HG03439 (cell line): ENCODE data around the gene PHLDA2.

Source experiments
- ATAC-seq: cut with Tn5 transposase; IDR thresholded peaks from one replicate; pipeline ENCODE4 v1.9.1; 2021; ENCODE audit warnings: mild to moderate bottlenecking, moderate library complexity; ENCODE audit not compliant: unreplicated experiment

PHLDA2 gene, protein sequence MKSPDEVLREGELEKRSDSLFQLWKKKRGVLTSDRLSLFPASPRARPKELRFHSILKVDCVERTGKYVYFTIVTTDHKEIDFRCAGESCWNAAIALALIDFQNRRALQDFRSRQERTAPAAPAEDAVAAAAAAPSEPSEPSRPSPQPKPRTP

DNA sequence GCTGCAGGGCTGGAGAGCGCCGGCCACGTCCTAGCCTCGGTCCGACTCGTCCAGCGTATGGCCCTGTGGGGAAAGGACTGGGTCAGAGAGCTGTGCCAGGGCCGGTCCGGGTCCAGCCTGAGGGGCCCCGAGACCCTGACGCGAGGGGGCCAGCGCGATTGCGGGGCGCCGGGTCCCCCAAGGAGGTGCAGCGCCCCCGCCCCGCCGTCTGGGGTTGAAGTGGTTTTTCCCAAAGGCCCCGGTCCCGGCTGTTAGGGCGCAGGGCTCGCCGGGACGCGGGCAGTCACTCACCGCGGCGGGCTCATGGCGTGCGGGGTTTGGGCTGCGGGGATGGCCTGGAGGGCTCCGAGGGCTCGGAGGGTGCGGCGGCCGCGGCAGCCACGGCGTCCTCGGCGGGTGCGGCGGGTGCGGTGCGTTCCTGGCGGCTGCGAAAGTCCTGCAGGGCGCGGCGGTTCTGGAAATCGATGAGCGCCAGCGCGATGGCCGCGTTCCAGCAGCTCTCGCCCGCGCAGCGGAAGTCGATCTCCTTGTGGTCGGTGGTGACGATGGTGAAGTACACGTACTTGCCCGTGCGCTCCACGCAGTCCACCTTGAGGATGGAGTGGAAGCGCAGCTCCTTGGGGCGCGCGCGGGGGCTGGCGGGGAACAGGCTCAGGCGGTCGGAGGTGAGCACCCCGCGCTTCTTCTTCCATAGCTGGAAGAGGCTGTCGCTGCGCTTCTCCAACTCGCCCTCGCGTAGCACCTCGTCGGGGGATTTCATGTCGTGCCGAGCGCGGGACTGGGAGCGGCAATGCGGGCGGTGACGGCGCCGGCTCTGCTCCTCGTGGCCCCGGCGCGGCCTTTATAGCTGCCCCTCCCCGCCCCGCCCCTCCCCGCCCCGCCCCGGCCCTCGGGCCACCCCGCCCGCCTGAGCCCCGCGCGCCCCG is at the start of gene PHLDA2:
PHLDA2 (minus strand) TSS at position 816 of the 926 bp plus-strand sequence; CDS start at position 760, 56 bp downstream.
- ATAC-seq = no peak

DNA sequence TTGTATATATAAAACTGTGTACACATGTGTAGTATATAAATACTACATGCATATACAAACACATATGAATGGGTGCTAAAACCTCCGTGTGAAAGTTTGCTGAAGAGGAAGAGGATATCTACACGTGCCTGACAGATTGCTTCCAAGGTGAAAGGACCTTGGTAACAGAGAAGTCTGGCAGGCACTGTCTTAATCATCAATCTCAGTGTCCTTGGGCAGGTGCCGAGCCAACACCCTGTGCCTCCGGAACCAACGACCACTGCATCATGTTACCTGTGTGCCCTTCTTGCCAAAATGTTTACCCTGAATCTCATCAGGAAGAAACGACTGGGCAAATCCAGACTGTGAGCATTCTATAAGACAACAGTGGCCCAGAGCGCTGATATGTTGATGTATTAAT is 47.9 kb upstream of the PHLDA2 start:
- ATAC-seq = no peak

DNA sequence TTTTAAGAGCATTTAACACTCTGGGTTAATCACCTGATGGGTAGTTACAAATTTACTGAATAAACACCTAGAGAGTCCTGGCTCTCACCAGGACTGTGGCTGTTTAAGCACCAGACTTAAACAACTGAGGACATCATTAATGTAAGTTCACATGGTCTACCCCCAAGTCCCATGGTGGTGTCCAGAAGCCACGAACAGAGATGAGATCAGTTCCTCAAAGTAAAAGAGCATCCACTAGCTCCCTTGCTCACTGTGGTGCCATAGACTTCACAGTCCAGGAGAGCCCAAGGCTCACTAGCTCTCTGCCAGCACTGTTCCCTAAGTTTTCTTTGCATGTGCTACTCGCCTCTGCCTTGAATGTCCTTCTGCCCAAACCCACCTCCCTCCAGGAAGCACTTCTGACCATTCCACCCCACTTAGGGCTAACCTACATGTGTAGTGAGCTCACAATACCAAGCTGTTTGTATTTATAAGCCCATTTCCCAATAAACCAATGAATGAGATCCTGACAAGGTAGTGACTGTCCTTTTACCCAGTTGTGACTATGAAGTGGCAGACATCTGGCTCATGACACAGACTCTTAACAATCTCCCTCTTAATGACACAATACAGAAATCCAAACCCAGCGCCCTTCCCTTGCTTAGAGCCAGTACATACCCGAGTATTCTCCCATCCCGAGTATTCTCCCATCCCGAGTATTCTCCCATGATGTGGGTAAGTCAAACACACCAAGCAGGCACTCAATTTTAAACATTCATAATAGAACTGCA is 47.3 kb upstream of the PHLDA2 start:
- no peak for ATAC-seq

DNA sequence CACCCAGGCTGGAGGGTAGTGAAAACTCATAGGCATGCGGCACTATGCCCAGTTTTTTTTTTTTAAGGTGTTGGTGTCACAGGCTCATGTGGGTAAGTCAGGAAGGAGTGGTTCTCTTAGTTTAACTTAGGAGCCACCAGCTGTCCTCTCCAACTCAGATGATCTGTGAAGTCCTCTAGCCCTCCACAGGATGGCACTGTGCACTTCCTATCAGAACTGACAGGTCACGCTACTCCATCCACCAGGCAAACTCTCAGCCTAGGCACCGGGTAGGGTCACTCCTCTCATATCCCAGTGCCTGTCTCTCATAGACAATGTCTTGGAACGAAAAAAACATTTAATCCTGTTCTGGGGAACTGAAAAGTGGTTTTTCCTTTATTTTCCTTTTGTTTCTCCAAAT is 46.4 kb upstream of the PHLDA2 start:
- ATAC-seq = no peak

DNA sequence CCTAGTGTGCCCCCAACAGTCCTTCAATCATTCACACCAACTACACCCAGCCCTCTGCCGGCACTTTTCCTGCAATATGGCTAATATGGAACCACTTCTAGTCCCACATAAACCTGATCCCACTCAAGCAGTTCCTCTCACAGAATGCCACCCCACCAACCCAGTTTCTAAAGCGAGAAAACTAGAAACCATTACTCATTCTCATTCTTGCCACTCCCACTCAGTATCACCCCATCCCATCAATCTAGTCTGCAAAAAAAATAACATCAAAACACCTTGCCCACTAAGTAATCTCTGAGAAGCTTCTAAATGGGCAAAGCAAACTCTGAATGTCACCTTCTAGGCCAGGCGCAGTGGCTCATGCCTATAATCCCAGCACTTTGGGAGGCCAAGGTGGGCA is 45.1 kb upstream of the PHLDA2 start:
- no peak for ATAC-seq

DNA sequence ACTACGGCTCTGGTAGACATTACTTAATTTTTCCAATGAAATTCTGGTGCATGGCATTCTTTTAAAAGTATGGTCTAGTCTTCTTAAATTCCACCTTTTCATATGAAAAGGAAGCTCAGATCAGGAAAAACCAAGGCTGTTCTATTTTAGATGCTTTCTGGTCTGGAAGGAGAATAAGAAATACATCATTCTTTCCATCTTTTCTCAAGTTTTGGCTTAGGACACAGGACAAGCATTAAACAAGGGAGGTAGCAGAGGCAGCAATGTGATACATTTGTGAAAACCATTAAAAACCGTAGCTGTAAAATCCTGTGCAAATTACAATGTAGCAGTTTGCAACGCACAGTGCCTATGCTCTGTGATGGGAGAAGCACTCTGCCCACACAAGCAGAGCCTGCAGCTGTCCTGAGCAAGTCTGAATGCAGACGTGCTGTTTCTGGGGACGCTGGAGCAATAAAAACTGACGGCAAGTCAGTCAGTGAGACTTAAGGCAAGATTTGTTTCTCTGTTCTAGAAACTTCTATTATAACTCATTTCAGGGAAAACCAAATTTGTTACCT is 39.2 kb upstream of the PHLDA2 start:
- ATAC-seq = no peak

DNA sequence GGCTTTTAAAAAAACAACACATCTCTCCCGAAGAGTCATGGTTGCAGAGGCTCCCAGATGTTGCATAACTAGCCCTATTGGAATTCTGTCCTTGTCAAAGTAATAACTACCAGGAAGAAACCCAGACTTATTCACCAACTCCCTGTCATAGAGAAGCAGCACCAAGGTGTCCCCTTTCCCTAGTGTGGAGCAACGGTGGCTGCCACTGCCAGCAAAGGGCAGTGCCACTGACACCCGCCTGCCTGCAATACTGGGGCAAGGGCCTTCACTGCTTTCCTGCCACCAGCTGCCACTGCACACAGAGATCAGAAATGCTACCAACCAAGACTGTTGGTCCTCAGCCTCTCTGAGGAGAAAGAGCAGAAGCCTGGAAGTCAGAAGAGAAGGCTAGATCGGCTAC is 35.6 kb upstream of the PHLDA2 start:
- no peak for ATAC-seq

DNA sequence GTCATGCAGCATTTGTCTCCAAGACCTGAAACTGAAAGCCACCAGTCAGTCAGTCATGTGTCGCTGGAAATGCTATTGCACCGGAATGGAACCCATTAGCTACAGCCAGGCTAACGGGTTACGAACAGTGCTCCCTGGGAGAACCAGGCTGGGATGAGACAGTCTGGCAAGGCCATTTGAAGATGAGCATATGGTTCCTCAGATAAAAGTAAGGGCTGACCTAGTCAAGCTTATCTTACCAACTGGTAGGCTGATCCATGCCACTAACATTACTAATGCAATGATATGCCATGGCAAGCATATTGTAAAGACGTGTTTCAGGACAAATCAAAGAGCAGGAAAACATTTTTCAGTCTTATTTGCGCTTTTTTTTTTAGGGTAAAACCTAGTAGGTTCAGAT is 34.5 kb upstream of the PHLDA2 start:
- ATAC-seq = no peak

DNA sequence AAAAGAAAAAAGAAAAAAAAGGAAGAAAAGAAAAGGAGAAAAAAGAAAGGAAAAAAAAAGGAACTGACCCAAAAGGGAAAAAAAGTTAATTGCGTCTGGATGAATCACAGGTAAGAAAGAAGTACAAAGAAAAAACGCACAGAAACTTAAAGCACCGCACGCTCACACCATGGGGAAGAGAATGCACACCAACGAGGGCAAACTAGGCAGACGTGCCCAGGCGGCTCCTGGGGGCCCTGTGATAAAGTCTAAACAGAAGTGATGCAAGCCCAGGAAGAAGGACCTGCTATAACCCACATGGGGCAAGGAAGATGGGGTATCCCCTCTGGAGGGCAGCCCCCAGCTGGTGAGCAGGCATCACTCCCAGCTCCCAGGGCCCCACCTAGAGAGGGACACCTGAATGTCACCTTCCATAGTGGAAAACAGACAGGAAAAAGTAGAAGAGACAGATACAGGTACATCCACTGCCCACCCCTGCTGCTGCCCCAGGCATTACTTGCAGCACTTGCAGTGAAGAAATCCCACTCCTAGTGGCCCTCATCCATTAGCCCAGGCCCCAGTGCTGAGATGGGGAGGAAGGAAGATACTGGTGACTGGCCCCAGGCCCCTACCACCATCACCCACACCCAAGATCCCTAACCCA is 34.0 kb upstream of the PHLDA2 start:
- ATAC-seq = no peak

DNA sequence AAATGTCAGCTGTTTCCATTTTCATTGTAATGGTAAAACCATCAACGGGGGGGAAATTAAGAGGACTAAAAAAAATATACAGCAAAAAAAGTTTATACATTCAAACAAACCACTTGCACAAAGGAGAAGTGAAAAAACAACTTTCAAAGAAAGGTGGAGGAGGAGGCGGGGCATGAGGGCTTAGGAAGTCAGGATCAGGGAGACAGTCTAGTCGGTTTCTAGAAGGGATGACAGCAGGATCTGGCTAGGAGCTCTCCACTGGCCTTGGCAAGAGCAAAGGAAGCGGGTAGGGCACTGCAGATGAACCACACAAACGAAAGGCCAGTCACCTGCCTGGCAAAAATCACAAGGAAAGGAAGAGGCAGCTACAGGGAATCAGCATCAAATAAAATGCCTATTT is 31.9 kb upstream of the PHLDA2 start:
- ATAC-seq = no peak

DNA sequence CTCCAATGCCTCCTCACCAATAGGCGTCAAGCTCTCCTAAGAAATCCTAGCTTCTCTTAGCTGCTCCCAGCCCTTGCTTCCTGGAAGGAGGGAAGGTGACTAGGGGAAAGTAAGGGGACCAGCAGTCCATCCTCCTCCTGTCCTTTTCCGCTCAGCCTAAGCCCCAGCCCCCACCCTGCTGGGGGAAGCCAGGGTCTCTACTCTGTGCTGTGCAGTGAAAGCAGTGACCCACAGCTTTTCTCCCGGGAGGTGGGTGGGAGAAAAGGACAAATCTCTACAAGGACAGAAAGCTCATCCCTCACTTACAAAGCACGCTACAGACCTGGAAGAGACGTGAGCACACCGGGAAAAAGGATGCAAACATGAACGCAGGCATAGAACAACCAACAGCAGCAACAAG is 30.9 kb upstream of the PHLDA2 start:
- no peak for ATAC-seq

DNA sequence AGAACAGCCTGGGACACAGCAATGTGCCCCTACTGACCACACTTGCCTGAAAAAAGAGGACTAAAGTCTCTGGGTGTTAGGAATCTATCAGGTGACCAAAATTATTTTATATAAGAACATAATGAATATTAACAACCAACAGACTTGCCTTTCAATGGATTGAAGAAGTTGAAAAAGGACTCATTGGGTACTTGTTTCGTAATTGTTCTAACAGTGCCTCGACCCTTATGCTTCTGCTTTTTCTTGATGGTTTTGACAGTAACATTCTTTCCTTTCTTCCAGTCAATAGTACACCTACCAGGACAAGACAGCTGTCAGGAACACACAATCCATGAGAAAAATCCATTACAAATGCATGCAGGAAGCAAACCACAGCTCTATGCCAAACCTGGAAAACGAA is 29.0 kb upstream of the PHLDA2 start:
- ATAC-seq = no peak

DNA sequence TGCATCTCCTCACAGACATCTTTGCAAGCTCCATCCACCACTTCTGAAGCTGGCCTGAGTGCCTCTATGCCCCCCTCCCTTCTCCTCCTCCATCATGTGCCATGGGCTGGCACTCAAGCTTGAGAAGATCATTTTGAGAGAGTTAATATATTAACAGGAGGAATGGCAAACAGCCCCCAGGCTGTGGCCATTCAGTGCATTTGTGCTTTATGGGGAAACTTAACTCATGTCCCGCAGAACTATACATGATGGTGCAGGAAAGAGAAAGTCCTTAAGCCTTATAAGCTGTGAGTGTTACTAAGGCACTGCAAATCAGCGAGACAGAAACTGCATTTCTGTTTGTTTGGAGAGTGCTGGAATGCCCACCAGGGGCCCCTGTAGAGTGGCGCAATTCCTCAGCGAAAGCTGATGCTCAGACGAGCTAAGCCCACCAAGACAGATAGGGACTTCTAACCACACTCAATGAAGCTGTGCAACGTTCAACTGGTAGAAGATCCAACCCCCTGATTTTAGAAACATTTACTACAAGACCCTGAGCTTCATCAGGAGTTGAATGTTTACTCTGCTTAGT is 26.8 kb upstream of the PHLDA2 start:
- no peak for ATAC-seq

DNA sequence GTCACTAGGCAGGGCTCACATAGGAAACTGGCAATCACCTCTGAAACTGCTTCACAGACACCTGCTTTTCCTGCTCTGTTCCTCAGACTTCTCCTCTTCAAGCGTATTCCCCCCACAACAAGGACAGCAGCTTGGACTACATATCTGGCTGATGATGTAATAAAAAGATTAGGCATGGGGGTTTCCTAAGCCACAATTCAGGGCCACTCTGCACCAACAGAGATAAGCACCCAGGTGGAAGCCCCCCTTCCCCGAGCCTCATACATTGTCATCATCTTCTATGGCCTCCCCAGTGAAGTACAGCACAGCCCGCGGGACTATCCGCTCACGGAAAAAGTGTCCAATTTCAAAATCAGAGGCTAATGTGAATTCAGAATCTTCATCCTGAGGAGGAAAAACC is 25.0 kb upstream of the PHLDA2 start:
- ATAC-seq = no peak

DNA sequence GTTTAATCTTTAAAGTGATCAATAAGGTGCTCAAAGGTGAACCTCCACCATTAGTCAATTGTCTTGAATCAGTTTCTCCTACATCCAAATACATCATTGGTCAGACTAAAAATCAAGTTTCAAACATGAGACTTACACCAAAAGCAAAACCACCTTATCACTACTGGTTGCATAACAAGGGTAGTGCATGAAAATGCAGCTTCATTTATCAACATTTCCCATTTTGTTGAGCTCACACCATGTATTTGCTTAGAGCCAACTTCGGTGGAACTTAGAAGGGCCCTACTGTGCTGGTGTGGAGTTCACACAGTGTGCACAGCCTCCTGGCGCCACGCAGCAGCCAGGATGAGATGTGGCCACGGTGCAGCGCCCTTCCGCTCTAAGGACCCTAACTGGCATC is 23.1 kb upstream of the PHLDA2 start:
- no peak for ATAC-seq

DNA sequence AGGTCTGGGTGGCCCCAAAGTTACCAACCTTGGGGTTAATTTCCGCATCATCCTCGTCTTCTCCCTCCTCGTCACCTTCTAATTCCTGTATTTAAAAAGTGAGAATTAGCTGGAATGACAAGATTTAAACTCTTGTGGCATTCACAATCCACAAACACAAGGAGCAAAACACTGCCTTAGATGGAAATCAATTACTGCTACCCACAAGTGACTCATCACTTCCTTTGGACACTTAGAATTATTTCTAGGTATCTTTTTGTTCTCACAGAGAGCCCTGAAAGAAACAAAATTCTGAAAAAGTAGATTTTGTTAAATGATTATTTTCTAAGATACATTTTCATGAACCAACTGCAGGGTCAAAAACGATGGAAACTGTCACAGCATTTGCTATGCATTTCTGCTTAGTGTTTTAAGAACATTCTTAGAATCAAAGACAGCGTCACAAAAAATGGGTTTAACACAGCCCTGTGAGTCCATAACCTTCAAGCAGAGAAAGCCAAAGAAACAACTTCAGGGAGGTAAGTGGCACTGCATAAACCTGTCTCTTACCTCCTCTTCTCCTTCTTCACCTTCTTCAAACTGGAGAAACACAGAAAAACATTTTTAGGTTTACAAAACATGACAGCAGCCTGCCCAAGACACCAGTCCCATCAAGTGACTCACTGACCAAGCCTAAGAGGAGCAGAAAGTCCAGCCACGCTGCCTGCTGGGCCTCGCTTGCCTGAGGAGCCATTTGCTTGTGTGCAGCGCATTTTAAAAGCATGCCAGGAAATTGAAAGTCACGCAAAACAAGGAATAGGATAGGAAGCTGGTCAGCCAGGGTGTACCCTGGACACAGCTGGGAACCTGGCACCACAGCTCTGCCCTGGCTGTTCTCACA is 22.3 kb upstream of the PHLDA2 start:
- ATAC-seq = no peak

DNA sequence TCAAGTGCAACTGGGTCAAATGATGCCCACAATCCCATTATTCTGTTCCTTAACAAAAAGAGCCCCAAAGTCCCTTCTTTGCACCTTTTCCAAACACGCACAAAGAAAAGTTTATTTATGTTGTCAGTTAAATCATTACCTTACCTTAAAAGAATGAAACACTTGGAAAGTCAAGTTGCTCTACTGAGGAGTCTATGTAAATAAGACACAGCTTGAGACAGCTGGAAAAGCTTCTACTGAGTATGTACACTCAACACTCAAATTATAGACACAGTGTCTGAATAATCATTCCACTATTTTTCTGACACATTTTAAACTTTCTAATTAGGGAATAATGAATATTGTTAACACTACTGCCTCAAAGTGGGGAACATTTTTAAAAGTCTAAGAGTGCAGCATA is 21.6 kb upstream of the PHLDA2 start:
- ATAC-seq = no peak

DNA sequence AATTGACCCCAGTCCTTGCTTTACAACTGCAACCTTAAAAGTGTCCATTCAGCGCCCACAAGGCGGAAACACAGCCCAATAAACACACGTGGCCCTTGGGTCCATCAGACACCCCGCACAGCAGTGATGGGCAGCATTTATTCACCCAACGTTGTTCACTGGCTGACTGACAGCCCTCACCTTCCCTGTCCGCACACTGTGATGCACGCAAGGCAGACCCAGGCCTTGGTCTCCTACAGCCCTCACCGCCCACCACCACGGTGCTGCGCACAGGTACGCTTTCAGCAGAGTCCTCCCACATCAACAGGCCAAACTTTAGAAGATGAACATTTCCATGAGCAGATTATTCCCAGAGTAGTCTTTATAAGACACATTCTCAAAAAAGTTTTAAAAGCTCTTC is 20.7 kb upstream of the PHLDA2 start:
- no peak for ATAC-seq

DNA sequence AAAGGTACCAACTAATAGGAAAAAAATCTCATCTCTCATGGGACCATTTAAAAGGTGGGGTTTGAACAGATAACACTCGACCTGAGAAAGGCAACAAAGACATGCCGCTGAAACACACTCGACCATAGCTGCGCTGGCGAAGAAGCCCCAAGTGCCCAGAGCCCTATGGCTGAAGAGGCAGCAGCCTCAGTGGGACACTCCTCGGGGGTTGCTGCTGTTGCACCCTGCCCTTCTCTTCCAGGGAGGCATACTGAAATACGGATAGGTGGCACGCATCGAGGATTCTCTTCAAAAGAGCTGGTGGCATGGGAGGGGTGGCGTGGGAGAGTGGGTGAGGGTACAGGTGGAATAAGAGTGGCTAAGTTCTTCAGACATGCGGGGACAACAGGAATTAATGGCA is 18.5 kb upstream of the PHLDA2 start:
- no peak for ATAC-seq
